Measurements from ENCODE around the gene NRXN2. TPM values are rescaled to one million over a fixed set of nuclear protein-coding genes. Genes with fewer than 3 reads are reported as not detected.

The NRXN2 gene
- total and polyA plus RNA-seq, 2 donors (not counting 3 experiments of a cell fraction or from before 2014, with no cell fraction given), result not detected

- Histone ChIP-seq H3K27me3 (ENCODE audit: control insufficient read depth in 2 of 2, insufficient read depth in 2 of 2, low read length in 2 of 2) (peaks cover 43 to 60% of the 10 kb centered on the region in 2 experiments), H4K20me1 (replicated peaks; ENCODE audit: control insufficient read depth, extremely low read depth, insufficient read depth, low read length) (no peaks in the 10 kb centered on the region), H3K79me2 (ENCODE audit: control insufficient read depth, insufficient read depth, low read length) (no peaks in the 10 kb centered on the region), H3K27ac (ENCODE audit: insufficient read depth, low read depth, low read length) (no peak overlapping the region), H3K36me3 (ENCODE audit: control insufficient read depth in 2 of 2, extremely low read depth in 1 of 2, insufficient read depth in 2 of 2, low read length in 2 of 2) (no peaks in the 10 kb centered on the region), H3K9me3 (replicated peaks; ENCODE audit: control insufficient read depth, insufficient read depth, low read length) (no peaks in the 10 kb centered on the region), H3K9me1 (replicated peaks; ENCODE audit: control insufficient read depth, extremely low read depth, insufficient read depth, low read length) (no peaks in the 10 kb centered on the region), H3K4me2 (ENCODE audit: insufficient read depth, low read length) (no peak overlapping the region), H3K4me3 (replicated peaks in 1 of 3; ENCODE audit: insufficient read depth in 1 of 3, low read depth in 1 of 3, low read length in 3 of 3) (no peak overlapping the region), H3K9ac (replicated peaks; ENCODE audit: extremely low read depth, insufficient read depth, low read length) (no peak overlapping the region), H2AFZ (ENCODE audit: low read depth, low read length) (no peak overlapping the region), H3K4me1 (ENCODE audit: control insufficient read depth, extremely low read depth, insufficient read depth, low read length) (no peaks in the 10 kb centered on the region)
- ChIA-PET CTCF (interaction anchor here (0.9 to 3.0 kb wide), 5 partner anchors 10 to 27 kb away, joined by 3 to 15 read pairs (median 4); no protein-coding TSS in a partner anchor), POLR2A (no interaction called here)
- no TSS peak for BruUV-seq (replicated peaks)
- DNase-seq (ENCODE audit: low read depth, low spot score) (no peak), FAIRE-seq (no peak)
- dilution Hi-C loops (cut with MboI; ENCODE audit: extremely low pct_ligation_motif_present, low sequenced_read_pairs), result no loop called here
- TF ChIP-seq POLR2A (IDR thresholded peaks at IDR 0.05; ENCODE audit: low read depth, low read length) (no peak), FOS (IDR thresholded peaks at IDR 0.05; ENCODE audit: borderline replicate concordance, insufficient read depth, low read length) (no peak), MYC (IDR thresholded peaks at IDR 0.05; ENCODE audit: low read depth, low read length) (no peak), EZH2 (IDR thresholded peaks at IDR 0.05; ENCODE audit: borderline replicate concordance, low read depth, low read length, severe bottlenecking) (no peak), CTCF (IDR thresholded peaks at IDR 0.05; ENCODE audit: extremely low read depth in 1 of 2, insufficient read depth in 1 of 2, low read depth in 1 of 2, low read length in 2 of 2) (no peak), GATA2 (IDR thresholded peaks at IDR 0.05; ENCODE audit: insufficient read depth, insufficient read length, low read depth, low read length) (no peak), MAX (IDR thresholded peaks at IDR 0.05; ENCODE audit: insufficient read depth, insufficient read length) (no peak), POLR2AphosphoS5 (IDR thresholded peaks at IDR 0.05; ENCODE audit: insufficient read depth, low read depth, low read length) (no peak), JUN (IDR thresholded peaks at IDR 0.05; ENCODE audit: borderline replicate concordance, insufficient read depth, insufficient read length, low read depth) (no peak)
- intact Hi-C loops (cut with micrococcal nuclease), result no loop called here
Observed at GRCh38 chr11:64715756-64716472, 7.1 kb downstream of the NRXN2 start.

All from endothelial cell of umbilical vein (primary cell).